ENCODE results near the gene FOXN4. TPM values are rescaled to one million over a fixed set of nuclear protein-coding genes. Genes with fewer than 3 reads are reported as not detected.

Gene FOXN4
- total RNA-seq, 4 donors from 2014 or later: not detected

GRCh38 chr12:109274381-109274780 lies 34.7 kb downstream of the FOXN4 start:
- Histone ChIP-seq H3K27ac (no peak overlapping the region), H3K4me3 (no peak overlapping the region), H3K36me3 (no peaks in the 10 kb centered on the region), H3K27me3 (no peaks in the 10 kb centered on the region), H3K9me3 (no peaks in the 10 kb centered on the region), H3K4me1 (peaks cover 0 to 20% (median 14%) of the 10 kb centered on the region in 3 donors)
- no peak for TF ChIP-seq POLR2A (IDR thresholded peaks at IDR 0.05)
- WGBS, 2 donors (ENCODE audit: low coverage in 1 of 2): no CpG with 5 or more reads among the region's 1 CpG
- ATAC-seq: no peak

- Histone ChIP-seq H3K27me3 (no peaks in the 10 kb centered on the region), H3K9me3 (no peaks in the 10 kb centered on the region), H3K4me1 (peaks cover 0 to 10% (median 6%) of the 10 kb centered on the region in 3 donors), H3K36me3 (peaks cover 0 to 8% of the 10 kb centered on the region in 2 donors), H3K4me3 (no peak overlapping the region), H3K27ac (no peak overlapping the region)
- no peak for ATAC-seq
- 29 to 49% methylated on average over 10 to 15 of the region's 16 CpGs for WGBS, 2 donors (ENCODE audit: low coverage in 1 of 2)
- TF ChIP-seq EP300 (IDR thresholded peaks at IDR 0.05): no peak
- no peak for TF ChIP-seq POLR2A (IDR thresholded peaks at IDR 0.05)
- no peak for TF ChIP-seq POLR2AphosphoS5 (IDR thresholded peaks at IDR 0.05)
- no peak for TF ChIP-seq CTCF (IDR thresholded peaks at IDR 0.05)
These were observed 35.7 kb downstream of the FOXN4 start for GRCh38 chr12:109273354-109273753.

- Histone ChIP-seq H3K4me3 (no peak overlapping the region), H3K27me3 (no peaks in the 10 kb centered on the region), H3K9me3 (no peaks in the 10 kb centered on the region), H3K4me1 (no peaks in the 10 kb centered on the region), H3K36me3 (peaks cover 0 to 28% of the 10 kb centered on the region in 2 donors), H3K27ac (no peak overlapping the region)
- TF ChIP-seq POLR2AphosphoS5 (IDR thresholded peaks at IDR 0.05): no peak
- no peak for TF ChIP-seq CTCF (IDR thresholded peaks at IDR 0.05)
- no peak for TF ChIP-seq POLR2A (IDR thresholded peaks at IDR 0.05)
- no peak for TF ChIP-seq EP300 (IDR thresholded peaks at IDR 0.05)
- ATAC-seq: no peak
- WGBS, 2 donors (ENCODE audit: low coverage in 1 of 2): 87% methylated on average over 3 of the region's 3 CpGs; no CpG with 5 or more reads in 1 of the 2 donors
These were observed 37.7 kb downstream of the FOXN4 start for GRCh38 chr12:109271418-109271817.

- Histone ChIP-seq H3K27me3 (no peaks in the 10 kb centered on the region), H3K4me3 (no peak overlapping the region), H3K27ac (no peak overlapping the region), H3K36me3 (peaks cover 0 to 37% of the 10 kb centered on the region in 2 donors), H3K9me3 (no peaks in the 10 kb centered on the region), H3K4me1 (no peaks in the 10 kb centered on the region)
- 0 to 13% methylated on average over 1 of the region's 1 CpG for WGBS, 2 donors (ENCODE audit: low coverage in 1 of 2)
- ATAC-seq: no peak
- TF ChIP-seq CTCF (IDR thresholded peaks at IDR 0.05): no peak
- TF ChIP-seq POLR2AphosphoS5 (IDR thresholded peaks at IDR 0.05): no peak
- TF ChIP-seq EP300 (IDR thresholded peaks at IDR 0.05): no peak
- TF ChIP-seq POLR2A (IDR thresholded peaks at IDR 0.05): no peak
These were observed 38.6 kb downstream of the FOXN4 start for GRCh38 chr12:109270494-109270893.

GRCh38 chr12:109269428-109269827 lies 39.7 kb downstream of the FOXN4 start:
- TF ChIP-seq EP300 (IDR thresholded peaks at IDR 0.05) (no peak), POLR2A (IDR thresholded peaks at IDR 0.05) (no peak), POLR2AphosphoS5 (IDR thresholded peaks at IDR 0.05) (no peak), CTCF (IDR thresholded peaks at IDR 0.05) (no peak)
- Histone ChIP-seq H3K4me3 (no peak overlapping the region), H3K27me3 (no peaks in the 10 kb centered on the region), H3K9me3 (no peaks in the 10 kb centered on the region), H3K27ac (no peak overlapping the region), H3K36me3 (peaks cover 0 to 47% of the 10 kb centered on the region in 2 donors), H3K4me1 (peaks cover 0 to 7% (median 0%) of the 10 kb centered on the region in 3 donors)
- WGBS, 2 donors (ENCODE audit: low coverage in 1 of 2): 30% methylated on average over 3 of the region's 3 CpGs
- no peak for ATAC-seq
